ENCODE data around the gene CCDC18.

CCDC18 gene

GRCh38 chr1:93283496-93283895 lies 103.0 kb downstream of the CCDC18 start:
- Mint-ChIP-seq H3K27me3 (no peaks in the 10 kb centered on the region), H3K27ac (no peak overlapping the region), H3K36me3 (ENCODE audit: low read depth) (peaks cover 31% of the 10 kb centered on the region), H3K4me3 (no peak overlapping the region), H3K4me1 (no peaks in the 10 kb centered on the region), H3K9me3 (peaks cover 21% of the 10 kb centered on the region)
- ATAC-seq, result no peak
- no peak for DNase-seq

DNA sequence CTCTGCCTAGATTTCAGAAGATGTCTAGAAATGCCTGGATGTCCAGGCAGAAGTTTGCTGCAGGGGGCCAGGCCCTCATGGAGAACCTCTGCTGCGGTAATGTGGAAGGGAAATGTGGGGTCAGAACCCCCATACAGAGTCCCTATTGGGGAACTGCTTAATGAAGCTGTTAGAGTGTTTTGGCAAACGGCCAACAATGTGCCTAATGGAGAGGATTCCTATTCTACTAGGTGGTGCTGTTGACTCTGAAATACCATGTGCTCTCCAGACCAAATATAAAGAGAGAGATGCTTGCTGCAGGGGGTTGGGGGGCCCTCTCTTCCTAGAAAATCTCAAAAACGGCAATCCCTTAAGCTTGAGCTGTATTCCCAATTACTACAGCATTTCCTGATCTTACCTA lies 108.0 kb downstream of the CCDC18 start:
- Mint-ChIP-seq H3K36me3 (ENCODE audit: low read depth) (peaks cover 39% of the 10 kb centered on the region), H3K4me1 (no peaks in the 10 kb centered on the region), H3K27ac (no peak overlapping the region), H3K9me3 (peaks cover 4% of the 10 kb centered on the region), H3K27me3 (no peaks in the 10 kb centered on the region), H3K4me3 (no peak overlapping the region)
- no peak for DNase-seq
- ATAC-seq, result no peak

DNA sequence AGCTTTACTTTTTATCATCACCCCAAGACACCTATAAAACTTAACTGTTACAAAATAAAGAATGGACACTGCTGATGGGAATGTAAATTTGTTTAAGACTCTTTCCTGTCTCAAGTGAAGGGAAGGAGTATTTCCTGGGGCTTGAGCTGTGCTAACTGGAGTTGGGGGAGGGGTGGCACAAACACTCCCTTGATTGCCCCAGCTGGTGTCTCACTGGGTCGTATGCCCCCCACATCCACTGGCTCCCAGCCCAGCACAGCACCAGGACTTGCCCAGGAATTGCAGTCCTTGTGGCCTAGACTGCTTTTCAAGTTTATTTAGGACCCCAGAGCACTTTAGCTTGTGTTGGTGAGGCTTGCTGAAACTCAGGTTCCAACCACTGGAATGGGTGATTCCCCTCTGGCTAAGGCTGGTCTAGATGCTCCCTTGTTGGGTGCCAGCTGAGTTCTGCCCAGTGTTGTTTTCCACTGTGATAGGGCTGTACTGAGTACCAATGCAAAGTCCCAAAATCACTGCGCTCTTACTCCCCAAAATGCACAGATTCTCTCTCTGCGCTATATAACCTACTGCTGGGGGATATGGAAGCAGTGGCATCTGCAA lies 116.1 kb downstream of the CCDC18 start:
- Mint-ChIP-seq H3K9me3 (no peaks in the 10 kb centered on the region), H3K4me1 (no peaks in the 10 kb centered on the region), H3K27me3 (no peaks in the 10 kb centered on the region), H3K27ac (no peak overlapping the region), H3K4me3 (no peak overlapping the region), H3K36me3 (ENCODE audit: low read depth) (peaks cover 8% of the 10 kb centered on the region)
- DNase-seq, result no peak
- ATAC-seq, result no peak

DNA sequence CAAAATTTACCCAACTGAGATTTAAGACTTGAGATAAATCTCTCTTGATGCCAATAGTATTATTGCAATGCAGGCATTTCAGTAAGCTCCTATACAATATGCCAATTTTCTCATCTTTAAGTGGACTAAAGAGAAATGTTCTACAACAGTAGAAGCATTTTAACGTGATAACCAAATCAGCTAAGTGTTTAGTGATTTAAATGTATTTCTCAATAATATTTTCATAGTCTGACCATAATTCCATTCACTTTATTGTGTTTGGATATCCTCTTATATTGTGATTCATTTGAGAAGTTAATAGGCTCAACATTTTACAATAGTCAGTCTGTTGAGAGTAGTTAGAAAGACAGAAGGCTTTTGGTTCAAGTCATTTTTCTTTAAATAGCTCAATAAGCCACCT lies 120.6 kb downstream of the CCDC18 start:
- DNase-seq, result no peak
- H3K27ac Mint-ChIP-seq, result no peak overlapping the region
- peaks cover 2% of the 10 kb centered on the region for H3K36me3 Mint-ChIP-seq (ENCODE audit: low read depth)
- H3K27me3 Mint-ChIP-seq, result no peaks in the 10 kb centered on the region
- H3K4me1 Mint-ChIP-seq, result no peaks in the 10 kb centered on the region
- no peak for ATAC-seq
- no peak overlapping the region for H3K4me3 Mint-ChIP-seq
- no peaks in the 10 kb centered on the region for H3K9me3 Mint-ChIP-seq

- H3K36me3 Mint-ChIP-seq (ENCODE audit: low read depth), result peaks cover 2% of the 10 kb centered on the region
- H3K27ac Mint-ChIP-seq, result no peak overlapping the region
- no peaks in the 10 kb centered on the region for H3K9me3 Mint-ChIP-seq
- no peaks in the 10 kb centered on the region for H3K4me1 Mint-ChIP-seq
- DNase-seq (no peak), ATAC-seq (no peak)
- H3K4me3 Mint-ChIP-seq, result no peak overlapping the region
- no peaks in the 10 kb centered on the region for H3K27me3 Mint-ChIP-seq
These were observed 121.6 kb downstream of the CCDC18 start for GRCh38 chr1:93302078-93302477.

DNA sequence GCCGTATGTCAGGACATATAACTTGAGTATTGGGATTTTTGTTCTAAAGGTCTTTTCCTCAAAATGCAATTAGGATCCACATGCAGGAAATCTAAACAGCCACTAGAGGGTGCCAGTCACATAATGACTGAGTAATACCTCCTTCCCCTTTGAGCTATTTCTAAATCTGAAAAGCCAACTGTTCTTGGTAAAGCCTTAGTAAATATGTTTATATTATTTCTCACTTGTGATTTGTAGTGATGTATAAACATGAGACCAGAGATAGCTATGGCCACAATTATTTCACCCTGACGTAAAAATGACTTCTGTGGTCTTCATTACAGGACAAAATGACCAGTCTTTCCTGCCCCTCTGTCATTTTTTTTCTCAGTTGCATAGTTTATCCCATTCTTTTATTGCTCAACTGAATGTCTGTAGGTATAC lies 124.2 kb downstream of the CCDC18 start:
- Mint-ChIP-seq H3K27ac (no peak overlapping the region), H3K27me3 (no peaks in the 10 kb centered on the region), H3K4me1 (no peaks in the 10 kb centered on the region), H3K9me3 (no peaks in the 10 kb centered on the region), H3K4me3 (no peak overlapping the region), H3K36me3 (ENCODE audit: low read depth) (peaks cover under 1% of the 10 kb centered on the region)
- DNase-seq, result peak; percentile 39
- ATAC-seq, result peak; percentile 69

DNA sequence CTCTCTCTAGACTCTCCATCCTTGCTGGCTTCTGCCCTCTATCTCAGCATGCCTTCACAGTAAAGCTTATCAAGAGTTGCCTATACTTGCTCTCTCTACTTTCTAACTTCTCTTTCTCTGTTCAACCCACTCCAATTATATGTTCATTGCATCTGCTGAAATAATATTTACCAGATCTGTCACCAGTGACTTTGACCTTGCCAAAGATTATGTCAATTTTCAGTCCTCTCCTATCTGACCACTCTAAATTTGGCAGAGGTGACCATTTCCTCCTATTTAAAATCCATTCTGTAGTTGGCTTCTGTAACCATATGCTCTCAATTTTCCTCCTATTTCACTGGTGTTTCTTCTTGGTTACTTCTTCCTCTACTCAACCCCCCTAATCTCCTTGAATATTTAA lies 126.4 kb downstream of the CCDC18 start:
- Mint-ChIP-seq H3K9me3 (no peaks in the 10 kb centered on the region), H3K36me3 (ENCODE audit: low read depth) (peaks cover 2% of the 10 kb centered on the region), H3K4me3 (no peak overlapping the region), H3K27ac (no peak overlapping the region), H3K4me1 (no peaks in the 10 kb centered on the region), H3K27me3 (no peaks in the 10 kb centered on the region)
- DNase-seq (no peak), ATAC-seq (no peak)

- DNase-seq (no peak), ATAC-seq (no peak)
- Mint-ChIP-seq H3K4me1 (no peaks in the 10 kb centered on the region), H3K9me3 (no peaks in the 10 kb centered on the region), H3K36me3 (ENCODE audit: low read depth) (peaks cover 2% of the 10 kb centered on the region), H3K27me3 (no peaks in the 10 kb centered on the region), H3K4me3 (no peak overlapping the region), H3K27ac (no peak overlapping the region)
These were observed 132.5 kb downstream of the CCDC18 start for GRCh38 chr1:93313026-93313425.

DNA sequence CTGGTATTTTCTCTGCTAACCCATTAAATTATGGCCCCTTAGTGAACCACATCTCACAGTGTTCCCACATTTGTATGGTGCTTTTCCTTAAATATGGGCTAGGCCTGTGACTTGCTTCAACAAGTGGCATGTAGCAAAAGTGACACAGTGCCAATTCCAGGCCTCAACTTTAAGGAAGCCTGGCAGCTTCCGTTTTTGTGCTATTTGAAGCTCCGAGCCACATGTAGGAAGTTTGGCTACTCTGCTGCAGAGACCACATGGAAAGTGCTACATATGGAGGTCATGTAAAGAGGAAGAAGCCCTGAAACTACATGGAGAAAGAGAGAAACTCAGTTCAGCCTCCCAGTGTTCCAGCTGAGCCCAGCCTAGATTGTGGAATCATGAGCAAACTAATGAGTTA lies 136.7 kb downstream of the CCDC18 start:
- H3K4me1 Mint-ChIP-seq, result no peaks in the 10 kb centered on the region
- no peak for ATAC-seq
- DNase-seq, result no peak
- no peaks in the 10 kb centered on the region for H3K36me3 Mint-ChIP-seq (ENCODE audit: low read depth)
- no peak overlapping the region for H3K27ac Mint-ChIP-seq
- no peaks in the 10 kb centered on the region for H3K27me3 Mint-ChIP-seq
- no peak overlapping the region for H3K4me3 Mint-ChIP-seq
- H3K9me3 Mint-ChIP-seq, result no peaks in the 10 kb centered on the region

DNA sequence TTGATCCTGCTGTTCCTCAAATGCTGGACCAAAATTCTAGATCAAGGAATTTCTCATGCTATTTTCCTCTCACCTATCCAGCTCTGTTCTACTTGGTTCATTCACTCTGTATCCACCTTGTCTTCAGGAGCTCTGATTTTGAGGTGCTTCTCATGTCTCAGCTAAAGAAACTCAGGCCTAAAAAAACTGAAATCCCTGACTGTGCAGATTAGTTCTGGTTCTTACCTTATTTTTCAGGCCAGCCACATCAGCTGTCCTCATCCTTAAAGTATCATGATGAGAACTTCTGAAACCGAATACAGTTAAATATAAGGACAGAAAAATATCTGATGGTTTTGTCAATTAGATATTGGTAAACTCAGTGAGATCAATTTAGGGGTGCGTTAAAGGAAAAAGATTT lies 137.4 kb downstream of the CCDC18 start:
- no peaks in the 10 kb centered on the region for H3K4me1 Mint-ChIP-seq
- H3K27me3 Mint-ChIP-seq, result no peaks in the 10 kb centered on the region
- H3K4me3 Mint-ChIP-seq, result no peak overlapping the region
- no peaks in the 10 kb centered on the region for H3K9me3 Mint-ChIP-seq
- no peak overlapping the region for H3K27ac Mint-ChIP-seq
- no peaks in the 10 kb centered on the region for H3K36me3 Mint-ChIP-seq (ENCODE audit: low read depth)
- DNase-seq (no peak), ATAC-seq (no peak)

GRCh38 chr1:93321720-93322119 lies 141.2 kb downstream of the CCDC18 start:
- no peak for ATAC-seq
- Mint-ChIP-seq H3K36me3 (ENCODE audit: low read depth) (peaks cover 2% of the 10 kb centered on the region), H3K4me1 (no peaks in the 10 kb centered on the region), H3K9me3 (no peaks in the 10 kb centered on the region), H3K27ac (no peak overlapping the region), H3K4me3 (no peak overlapping the region), H3K27me3 (no peaks in the 10 kb centered on the region)
- no peak for DNase-seq

DNA sequence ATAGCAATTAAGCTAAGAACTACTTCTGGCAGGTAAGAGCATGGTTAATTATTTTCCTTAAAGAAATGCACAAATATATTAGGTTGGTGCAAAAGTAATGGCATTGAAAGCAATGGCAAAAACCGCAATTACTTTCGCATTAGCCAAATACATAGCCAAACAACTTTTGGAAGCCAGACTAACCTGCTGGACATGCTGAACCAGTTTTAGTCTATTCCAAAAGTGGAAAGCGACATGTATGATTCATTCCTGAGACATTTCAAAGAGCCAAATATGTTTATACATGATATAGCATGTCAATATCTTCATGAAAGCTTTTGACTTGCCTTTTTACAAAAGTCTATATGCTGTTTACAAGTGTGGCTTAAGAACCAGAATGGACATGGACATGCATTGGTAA lies 141.8 kb downstream of the CCDC18 start:
- ATAC-seq (no peak), DNase-seq (no peak)
- no peaks in the 10 kb centered on the region for H3K27me3 Mint-ChIP-seq
- H3K4me3 Mint-ChIP-seq, result no peak overlapping the region
- no peaks in the 10 kb centered on the region for H3K9me3 Mint-ChIP-seq
- peaks cover 2% of the 10 kb centered on the region for H3K36me3 Mint-ChIP-seq (ENCODE audit: low read depth)
- no peak overlapping the region for H3K27ac Mint-ChIP-seq
- H3K4me1 Mint-ChIP-seq, result no peaks in the 10 kb centered on the region

- H3K27ac Mint-ChIP-seq, result no peak overlapping the region
- ATAC-seq, result no peak
These were observed 142.8 kb downstream of the CCDC18 start for GRCh38 chr1:93323185-93323820.

GRCh38 chr1:93324486-93325464 lies 144.3 kb downstream of the CCDC18 start:
- DNase-seq (no peak), ATAC-seq (no peak)
- H3K27ac Mint-ChIP-seq, result no peak overlapping the region
- peaks cover 2% of the 10 kb centered on the region for H3K36me3 Mint-ChIP-seq (ENCODE audit: low read depth)
- no peaks in the 10 kb centered on the region for H3K4me1 Mint-ChIP-seq
- no peaks in the 10 kb centered on the region for H3K9me3 Mint-ChIP-seq
- H3K27me3 Mint-ChIP-seq, result no peaks in the 10 kb centered on the region
- no peak overlapping the region for H3K4me3 Mint-ChIP-seq

More at GRCh38 chr1:93323185-93323820, 142.8 kb downstream of the CCDC18 start:
- H3K36me3 Mint-ChIP-seq (ENCODE audit: low read depth), result peaks cover 2% of the 10 kb centered on the region
- no peaks in the 10 kb centered on the region for H3K27me3 Mint-ChIP-seq
- no peak overlapping the region for H3K4me3 Mint-ChIP-seq
- H3K9me3 Mint-ChIP-seq, result no peaks in the 10 kb centered on the region
- no peak for DNase-seq
- H3K4me1 Mint-ChIP-seq, result no peaks in the 10 kb centered on the region

Measured in activated naive CD8-positive, alpha-beta T cell treated with anti-CD3 and anti-CD28 coated beads, Interleukin-2, amount 50 U/mL, for 24 hours (primary cell).